Lower leg skin (tissue), 4 donors: Measurements from ENCODE around the gene LYSET. TPM values are rescaled to one million over a fixed set of nuclear protein-coding genes. Genes with fewer than 3 reads are reported as not detected.
"Not testable (repeated sequence)": the region's sequence is repeated elsewhere in the genome, so short reads cannot be mapped to it uniquely, and the experiment has no call there.

Experiments
- DNase-seq, 2 donors: peaks; one replicate each; pipeline ENCODE4 v3.0.0-alpha.2; 2019; ENCODE audit warnings: low spot score in 2 of 2
- H3K4me3 ChIP-seq: fragments of 200-600 bp; sonication (generic); 2 replicates; pipeline ENCODE4 v1.5.1; 2017; ENCODE audit warnings: mild to moderate bottlenecking, low read depth; ENCODE audit not compliant: poor library complexity, severe bottlenecking
- CTCF ChIP-seq, 3 donors: fragments of 450-650 bp; IDR thresholded peaks; one replicate each; pipeline ENCODE4 v1.5.1; 2016; ENCODE audit warnings: antibody characterized with exemption in 3 of 3, mild to moderate bottlenecking in 3 of 3, moderate library complexity in 2 of 3
- POLR2A ChIP-seq, 2 donors: fragments of 450-650 bp; IDR thresholded peaks; one replicate each; pipeline ENCODE4 v1.6.1; 2016 to 2017; ENCODE audit warnings: antibody characterized with exemption in 2 of 2, mild to moderate bottlenecking in 1 of 2, moderate library complexity in 1 of 2
- WGBS, 2 donors: methylation state at CpG; one replicate each; pipeline ENCODE4 v1.1.5; 2018; 5-methylcytosine and 5-hydroxymethylcytosine counted together
- intact Hi-C: fragments of 100-400 bp; cut with DNase I; formaldehyde crosslinking; loops from one replicate; pipeline ENCODE4 v1.15.0; 2023; ENCODE audit warnings: low total_unique reads
- total RNA-seq, 4 donors: library from RNA; depleted of rRNA; stranded (reverse); fragments of >200 nt; gene quantifications; one replicate each; pipeline ENCODE4 v1.1.0, GENCODE V29; 2016

The LYSET gene
- total RNA-seq, 4 donors from 2014 or later, result 3.1 to 9.1 (median 4.4) TPM

- WGBS, 2 donors, result 64 to 77% methylated on average over 5 of the region's 5 CpGs
- H3K4me3 ChIP-seq, result no peak overlapping the region
- no peak for TF ChIP-seq CTCF (IDR thresholded peaks at IDR 0.05)
- no peak for TF ChIP-seq POLR2A (IDR thresholded peaks at IDR 0.05)
- DNase-seq, result no peak
- intact Hi-C loops, result no loop called here
These were observed 21.6 kb upstream of the LYSET start for GRCh38 chr14:93163564-93163963.

GRCh38 chr14:93165271-93166265 lies 19.5 kb upstream of the LYSET start:
- intact Hi-C loops, DNase-seq, H3K4me3 ChIP-seq: not testable (repeated sequence)
- WGBS, 2 donors, result 82 to 85% methylated on average over 26 of the region's 26 CpGs

- WGBS, 2 donors, result 85 to 90% methylated on average over 9 of the region's 9 CpGs
- intact Hi-C loops, DNase-seq, H3K4me3 ChIP-seq: not testable (repeated sequence)
These were observed 16.5 kb upstream of the LYSET start for GRCh38 chr14:93168610-93169009.

GRCh38 chr14:93169619-93170018 lies 15.5 kb upstream of the LYSET start:
- WGBS, 2 donors, result 81 to 83% methylated on average over 6 of the region's 6 CpGs
- intact Hi-C loops, H3K4me3 ChIP-seq, DNase-seq: not testable (repeated sequence)

- DNase-seq, intact Hi-C loops, H3K4me3 ChIP-seq: not testable (repeated sequence)
- WGBS, 2 donors, result 95 to 98% methylated on average over 13 to 15 of the region's 20 CpGs
These were observed 15.0 kb upstream of the LYSET start for GRCh38 chr14:93170141-93170540.

- intact Hi-C loops, result no loop called here
- 86 to 89% methylated on average over 4 of the region's 4 CpGs for WGBS, 2 donors
- H3K4me3 ChIP-seq, result no peak overlapping the region
- TF ChIP-seq CTCF (IDR thresholded peaks at IDR 0.05) (no peak), POLR2A (IDR thresholded peaks at IDR 0.05) (no peak)
- no peak for DNase-seq
These were observed 13.7 kb upstream of the LYSET start for GRCh38 chr14:93171376-93171775.

- 23 to 34% methylated on average over 10 of the region's 10 CpGs for WGBS, 2 donors
- peak in 1 of 2 donors; percentile 83 for DNase-seq
- intact Hi-C loops, result no loop called here
- H3K4me3 ChIP-seq, result no peak overlapping the region
- TF ChIP-seq POLR2A (IDR thresholded peaks at IDR 0.05) (no peak), CTCF (IDR thresholded peaks at IDR 0.05) (no peak)
These were observed 11.1 kb upstream of the LYSET start for GRCh38 chr14:93173943-93174395.

- intact Hi-C loops, H3K4me3 ChIP-seq: not testable (repeated sequence)
- WGBS, 2 donors, result 65 to 67% methylated on average over 5 of the region's 5 CpGs
- peak in 1 of 2 donors; percentile 60 for DNase-seq
These were observed 10.4 kb upstream of the LYSET start for GRCh38 chr14:93174731-93175130.
